NCI-H1436 (cell line): ENCODE measurements around the gene HDGFL1.

Source experiments
- DNase-seq: peaks from one replicate; lab custom pipeline; 2025; lab: John Stamatoyannopoulos, UW

HDGFL1 gene

GRCh38 chr6:22569281-22570184, at the start of gene HDGFL1:
Gene HDGFL1 (plus strand): TSS chr6:22569566. CDS start chr6:22569576, 10 bp downstream.
- no peak for DNase-seq

- DNase-seq: no peak
Observed at GRCh38 chr6:22521035-22521434, 48.3 kb upstream of the HDGFL1 start.

DNA sequence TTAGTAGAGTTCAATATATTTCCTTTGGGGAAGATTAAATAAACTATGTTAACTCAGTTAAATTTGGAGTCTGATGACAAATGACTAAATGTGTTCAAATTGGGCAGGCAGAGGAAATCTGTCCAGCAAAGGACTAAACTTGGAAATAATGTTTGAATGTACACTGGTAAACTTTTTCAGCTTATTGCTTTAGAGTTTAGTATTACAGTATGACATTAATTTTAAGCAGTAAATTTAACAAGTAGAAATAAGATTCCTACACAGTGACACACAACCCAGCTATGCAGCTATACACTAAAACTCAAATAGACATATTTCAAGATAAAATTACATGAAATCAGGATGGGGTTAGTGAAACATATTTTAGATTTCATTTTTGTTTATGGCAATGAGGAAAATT, 42.6 kb upstream of the HDGFL1 start:
- no peak for DNase-seq

DNA sequence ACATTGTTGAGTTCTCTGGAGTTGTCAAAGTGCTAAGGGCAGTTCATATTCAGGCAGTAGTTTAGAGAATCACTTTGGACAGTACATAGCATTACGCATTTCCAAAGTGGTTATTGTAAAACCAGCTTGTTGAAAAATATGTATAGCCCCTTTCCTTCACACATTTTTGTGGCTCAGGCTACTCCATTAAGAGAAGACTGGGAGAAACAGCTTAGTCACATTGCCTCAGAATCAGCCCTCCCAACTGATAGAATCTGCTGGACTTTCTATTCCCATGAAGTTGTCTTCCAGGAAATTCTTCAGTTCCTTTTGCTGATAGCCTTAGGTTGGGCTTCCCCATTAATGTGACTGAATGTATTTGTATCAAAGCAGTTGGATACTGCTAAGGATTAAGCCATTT, 39.5 kb upstream of the HDGFL1 start:
- DNase-seq: no peak

GRCh38 chr6:22530506-22530905, 38.9 kb upstream of the HDGFL1 start:
- DNase-seq: no peak

DNA sequence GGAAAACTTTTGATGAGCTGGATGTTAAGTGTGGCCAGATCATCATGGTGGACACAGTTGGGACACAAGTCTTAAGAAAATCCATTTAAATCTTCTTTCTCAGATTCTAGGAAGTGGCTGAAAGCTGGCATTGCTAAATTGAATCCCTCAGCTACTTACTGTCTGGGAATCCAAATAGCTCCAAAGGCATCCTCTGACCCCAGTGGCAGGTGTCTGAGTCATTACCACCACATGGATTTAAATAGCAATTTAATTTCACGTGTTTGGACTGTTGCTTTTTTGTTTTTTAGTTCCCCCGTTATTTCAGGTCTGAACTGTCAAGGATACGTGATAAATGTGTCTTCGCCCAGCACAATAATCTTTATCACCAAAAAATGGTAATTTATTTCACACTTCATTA, 33.2 kb upstream of the HDGFL1 start:
- DNase-seq: no peak

GRCh38 chr6:22544476-22544875, 24.9 kb upstream of the HDGFL1 start:
- no peak for DNase-seq

DNA sequence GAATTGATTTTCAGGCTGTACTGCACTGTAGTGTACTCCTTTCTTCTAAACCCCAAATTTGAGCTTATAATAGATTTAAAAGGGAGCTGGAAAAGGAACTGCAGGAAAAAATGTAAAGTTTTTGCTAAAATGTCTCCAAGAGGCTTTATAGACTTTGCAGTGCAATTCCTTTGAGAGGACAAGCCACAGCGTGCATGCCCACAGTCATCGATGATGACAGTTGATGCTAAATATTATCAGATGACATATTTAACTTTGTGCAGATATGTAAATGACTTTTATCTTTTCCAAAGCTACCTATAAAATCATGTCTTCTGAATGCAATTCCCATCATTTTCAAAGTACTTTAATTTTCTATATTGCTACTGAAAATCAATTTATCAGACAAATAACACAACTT, 24.3 kb upstream of the HDGFL1 start:
- no peak for DNase-seq

DNA sequence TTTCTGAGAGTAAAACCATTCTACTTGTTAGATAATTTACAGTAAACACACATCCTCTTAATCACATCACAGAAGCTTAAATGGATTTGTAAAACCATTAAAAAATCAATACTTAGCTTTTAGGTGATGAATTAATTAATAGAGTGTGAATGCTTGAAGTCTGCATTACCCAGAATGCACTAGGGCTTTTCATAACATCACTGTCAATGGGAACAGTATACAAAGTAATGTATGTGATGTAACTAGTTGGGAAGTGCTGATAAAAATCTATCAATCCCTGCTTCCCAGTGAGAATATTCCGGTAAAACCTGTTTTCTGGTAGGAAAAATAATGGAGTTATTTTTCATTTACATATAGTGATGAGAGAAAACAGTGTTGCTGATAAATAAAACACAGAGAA, 23.1 kb upstream of the HDGFL1 start:
- DNase-seq: no peak

GRCh38 chr6:22550971-22551670, 18.2 kb upstream of the HDGFL1 start:
- no peak for DNase-seq

GRCh38 chr6:22556266-22556665, 13.1 kb upstream of the HDGFL1 start:
- DNase-seq: no peak

DNA sequence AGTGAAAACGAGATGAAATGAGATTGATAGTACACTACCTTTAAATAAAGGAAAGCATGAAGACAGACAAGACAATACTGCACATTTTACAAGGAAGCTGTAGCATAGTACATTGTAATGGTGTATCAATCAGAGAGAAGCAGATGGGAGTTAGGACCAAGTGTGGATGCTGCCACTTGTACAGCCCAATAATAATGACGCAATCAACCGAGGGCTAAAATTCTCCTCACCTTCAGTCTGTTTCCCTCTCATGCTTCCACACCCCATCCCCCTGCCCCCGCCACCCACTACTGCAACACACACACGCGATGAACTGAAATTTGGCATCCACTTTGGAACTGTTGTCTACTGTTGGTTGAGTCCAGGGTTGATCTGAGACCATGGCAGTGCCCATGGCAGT, 12.4 kb upstream of the HDGFL1 start:
- no peak for DNase-seq

DNA sequence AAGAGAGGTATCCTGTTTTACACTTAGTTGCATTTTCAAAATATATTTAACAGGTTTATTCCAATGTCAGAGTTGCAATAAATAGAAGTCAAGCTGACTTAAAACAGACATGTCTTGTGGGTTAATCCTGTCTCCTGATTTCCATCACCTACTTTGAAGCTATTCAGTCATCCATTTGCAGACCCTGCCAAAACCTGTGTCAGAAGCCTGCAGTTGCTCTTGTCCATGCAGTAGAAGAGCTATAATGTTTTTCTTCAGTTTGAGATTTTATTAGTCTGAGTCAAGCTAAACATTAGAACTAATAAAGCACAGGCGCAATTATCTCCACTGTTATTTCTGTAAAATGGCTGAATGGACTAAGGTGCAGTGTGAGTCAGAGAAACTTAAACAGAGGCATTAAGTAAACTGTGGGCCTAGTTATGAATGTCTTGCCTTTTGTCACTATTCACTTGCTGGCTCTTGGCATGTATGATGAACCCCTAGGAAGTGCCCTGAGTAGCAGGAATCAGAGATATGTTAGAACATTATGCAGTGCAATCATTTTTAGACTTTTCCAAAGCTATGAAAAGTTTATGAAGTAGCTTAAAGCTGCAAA, 11.0 kb upstream of the HDGFL1 start:
- DNase-seq: no peak

DNA sequence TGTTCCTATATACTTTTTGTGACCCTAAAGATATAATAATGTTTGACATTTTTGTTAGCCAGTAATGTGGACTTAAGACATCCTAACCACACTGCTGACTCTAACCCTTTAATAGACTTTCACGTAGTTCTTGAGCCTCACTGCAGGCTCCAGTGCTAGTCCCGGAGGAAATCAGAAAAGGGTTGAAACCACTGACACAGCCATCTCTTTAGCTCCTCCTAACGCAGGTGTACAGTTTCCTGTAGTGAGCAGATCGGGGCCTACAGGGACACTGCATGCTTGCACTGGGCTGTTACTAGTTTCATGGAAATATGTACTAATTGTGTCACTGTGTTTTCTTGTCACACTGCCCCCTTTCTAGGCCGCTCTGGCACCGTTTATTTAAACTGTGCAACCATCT, 512 bp upstream of the HDGFL1 start:
- no peak for DNase-seq

DNA sequence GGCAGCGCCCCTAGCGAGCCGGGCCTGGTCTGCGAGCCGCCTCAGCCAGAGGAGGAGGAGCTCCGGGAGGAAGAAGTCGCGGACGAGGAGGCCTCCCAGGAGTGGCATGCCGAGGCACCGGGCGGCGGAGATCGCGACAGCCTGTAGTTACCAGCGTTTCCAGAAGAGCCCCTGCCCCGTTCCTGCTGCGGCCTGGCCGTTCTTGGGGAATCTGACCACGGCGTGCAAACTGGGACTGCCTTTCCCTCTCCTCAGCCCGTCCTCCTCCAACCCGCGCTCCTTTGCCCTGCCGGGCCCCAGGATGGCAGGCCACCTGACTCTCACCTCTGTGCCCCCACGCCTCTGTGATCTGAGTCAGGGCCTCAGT, 802 bp downstream of the HDGFL1 start:
- DNase-seq: no peak

GRCh38 chr6:22575190-22575589, 5.8 kb downstream of the HDGFL1 start:
- DNase-seq: no peak

DNA sequence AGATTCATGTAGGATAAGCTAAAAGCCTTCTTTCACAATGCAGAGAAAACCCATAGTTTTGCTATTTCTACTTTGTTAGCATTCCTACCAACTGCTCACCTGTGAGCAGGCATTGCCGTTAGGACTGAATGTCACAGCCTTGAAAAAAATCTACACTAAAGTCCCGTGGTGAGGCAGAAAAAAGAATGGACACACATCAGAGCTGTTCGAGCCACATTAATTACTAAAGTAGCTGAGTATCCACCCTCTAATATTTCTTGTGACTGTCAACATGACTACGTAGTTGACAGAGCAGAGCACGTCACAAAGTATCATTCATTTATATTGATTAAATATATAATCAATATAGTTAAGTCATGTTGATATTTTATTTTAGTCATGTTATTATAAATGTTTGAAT, 10.1 kb downstream of the HDGFL1 start:
- DNase-seq: no peak

DNA sequence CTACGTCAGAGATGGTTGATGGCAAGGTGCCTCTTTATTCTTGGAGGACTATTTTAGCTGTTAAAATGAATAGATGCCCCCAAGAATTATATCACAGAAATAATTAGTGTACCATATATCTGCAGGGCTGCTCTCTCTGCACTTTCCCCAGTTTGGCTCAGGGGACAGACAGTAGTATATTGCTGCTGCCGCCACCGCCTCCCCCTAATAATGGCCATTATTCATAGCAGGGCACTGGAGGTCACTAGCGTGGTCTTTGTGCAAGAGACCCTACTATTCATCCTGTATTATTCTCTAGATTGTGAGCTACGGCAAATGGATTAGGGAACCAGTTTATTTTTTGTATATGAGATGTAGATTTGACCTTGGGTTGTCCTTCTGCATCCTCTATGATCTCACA, 11.0 kb downstream of the HDGFL1 start:
- DNase-seq: no peak

- no peak for DNase-seq
Observed at GRCh38 chr6:22582417-22583205, 13.2 kb downstream of the HDGFL1 start.

DNA sequence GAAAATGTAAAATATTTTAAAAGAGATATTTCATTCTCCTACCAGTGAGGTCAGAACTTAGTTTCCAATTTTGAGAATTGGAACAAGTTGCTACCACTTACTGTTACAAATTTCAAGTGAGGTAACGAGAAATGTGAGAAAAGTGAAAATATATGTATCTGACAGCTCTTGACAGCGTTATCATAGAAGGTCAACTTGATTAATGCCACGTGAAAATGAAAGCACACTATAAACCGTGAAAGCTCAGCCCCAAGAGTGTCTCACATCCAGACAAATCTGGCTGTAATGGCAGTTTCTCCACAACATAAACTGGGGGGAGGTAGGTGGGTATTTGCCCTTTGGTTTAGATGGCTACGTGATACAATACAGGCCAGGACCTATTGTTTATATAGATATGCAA, 13.9 kb downstream of the HDGFL1 start:
- no peak for DNase-seq

DNA sequence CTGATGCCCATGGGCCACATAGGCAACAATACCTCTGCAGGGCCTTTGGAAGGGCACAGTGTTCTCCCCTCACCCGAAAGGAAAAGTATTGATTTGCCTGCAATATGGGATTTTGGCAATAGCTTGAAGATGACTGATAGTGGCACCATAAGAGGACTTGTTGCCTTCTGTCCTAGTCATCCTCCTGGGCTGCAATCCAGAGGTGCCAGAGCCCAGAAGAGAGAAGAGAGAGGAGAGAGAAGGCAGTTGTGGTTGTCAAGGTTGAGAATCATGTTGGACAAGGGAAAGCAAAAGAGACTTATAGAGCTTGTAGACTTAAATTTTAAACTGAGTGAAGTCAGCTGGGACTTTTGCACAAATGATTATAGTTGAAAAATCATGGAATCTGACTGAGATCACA, 14.6 kb downstream of the HDGFL1 start:
- DNase-seq: no peak

DNA sequence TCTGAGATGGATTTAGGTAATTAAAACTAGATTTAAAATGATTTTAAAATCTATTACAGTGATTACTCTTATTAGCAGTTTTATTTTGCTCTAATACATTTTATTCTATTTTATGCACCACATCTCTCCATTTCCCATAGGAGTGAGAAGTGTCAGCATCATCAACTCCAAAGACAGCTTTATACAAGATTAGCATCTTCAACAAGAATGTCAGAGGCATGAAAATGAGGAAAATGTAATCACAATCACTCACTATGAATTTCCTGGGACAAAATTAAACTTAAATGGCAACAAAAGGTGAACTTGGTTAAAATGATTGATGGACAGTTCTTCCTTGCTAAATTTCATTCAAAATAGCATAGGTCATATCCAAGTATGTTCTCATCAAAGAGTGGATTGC, 19.8 kb downstream of the HDGFL1 start:
- DNase-seq: no peak
